GM18870 (cell line): ENCODE data around the gene SQSTM1.

Experiments
- ATAC-seq: cut with Tn5 transposase; IDR thresholded peaks from one replicate; pipeline ENCODE4 v1.9.1; 2021; ENCODE audit warnings: moderate library complexity; ENCODE audit not compliant: unreplicated experiment

SQSTM1 gene

GRCh38 chr5:179794575-179794974, 26.1 kb upstream of the SQSTM1 start:
- no peak for ATAC-seq

DNA sequence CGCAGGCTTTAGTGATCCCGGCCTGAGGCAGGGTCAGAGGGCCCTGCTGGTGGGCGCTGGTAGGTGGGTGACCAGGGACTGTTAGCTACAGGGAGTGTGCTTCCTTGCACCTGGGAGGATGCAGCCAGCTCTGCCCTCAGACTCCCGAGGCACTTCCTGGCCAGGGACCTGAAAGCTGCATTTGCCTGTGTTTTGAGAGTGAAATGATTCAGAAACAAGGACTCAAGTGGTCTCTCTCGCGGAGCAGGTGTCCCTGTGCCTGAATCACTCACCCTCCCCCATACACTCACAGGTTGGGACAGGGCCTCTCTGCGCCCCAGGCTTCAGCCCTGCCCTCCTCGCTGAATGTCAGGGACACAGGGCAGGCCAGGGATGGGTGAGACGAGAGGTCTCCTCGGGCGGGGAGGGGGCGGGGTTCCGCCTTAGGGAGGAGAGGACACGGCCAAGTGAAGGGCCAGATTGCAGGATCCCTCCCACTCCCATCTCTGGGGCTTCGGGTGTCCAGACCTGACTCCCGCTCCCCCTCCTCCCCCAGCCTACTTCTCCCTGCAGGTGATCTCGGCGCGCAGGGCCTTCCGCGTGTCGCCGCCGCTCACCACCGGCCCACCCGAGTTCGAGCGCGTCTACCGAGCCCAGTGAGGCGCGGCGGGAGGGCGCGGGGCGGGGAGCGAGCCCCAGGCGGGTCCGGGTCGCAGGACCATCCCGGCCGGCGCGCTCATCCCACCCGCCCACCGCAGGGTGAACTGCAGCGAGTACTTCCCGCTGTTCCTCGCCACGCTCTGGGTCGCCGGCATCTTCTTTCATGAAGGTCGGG, 25.4 kb upstream of the SQSTM1 start:
- ATAC-seq = no peak

GRCh38 chr5:179795863-179796833, 24.6 kb upstream of the SQSTM1 start:
- peak; percentile 53 for ATAC-seq

DNA sequence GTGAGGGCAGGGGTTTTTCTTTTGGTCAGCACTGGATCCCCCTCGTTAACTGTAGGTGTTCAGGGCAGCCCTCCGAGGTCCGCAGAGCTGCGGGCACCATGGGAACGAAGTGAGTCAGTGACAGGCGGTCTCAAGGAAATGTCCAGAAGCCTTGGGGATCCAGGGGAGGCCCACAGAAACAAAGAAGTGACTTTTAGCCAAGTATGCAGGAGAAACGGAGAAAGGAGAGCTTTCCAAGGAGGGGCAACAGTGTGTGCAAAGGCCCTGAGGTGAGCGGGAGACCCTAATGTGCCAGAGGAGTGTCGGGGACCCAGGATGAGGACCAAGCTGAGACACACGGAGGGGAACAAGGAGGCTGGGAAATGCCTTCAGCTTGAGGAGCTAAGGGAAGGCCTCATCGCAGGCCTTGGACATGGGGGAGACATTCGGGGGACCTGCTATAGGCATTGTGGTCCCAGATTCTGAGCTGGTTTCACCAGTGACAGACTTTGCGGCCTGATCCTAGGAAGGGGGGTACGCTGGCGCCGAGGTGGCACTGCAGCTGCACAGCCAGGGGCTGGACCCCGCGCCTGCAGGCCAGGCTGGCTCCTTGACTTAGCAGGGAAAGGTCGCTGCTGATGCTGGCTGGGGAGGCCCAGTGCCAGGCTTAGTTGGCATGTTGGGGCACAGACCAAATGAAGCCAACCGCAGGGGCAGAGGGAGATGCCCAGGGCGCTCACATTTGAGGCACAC, 23.7 kb upstream of the SQSTM1 start:
- ATAC-seq = no peak

DNA sequence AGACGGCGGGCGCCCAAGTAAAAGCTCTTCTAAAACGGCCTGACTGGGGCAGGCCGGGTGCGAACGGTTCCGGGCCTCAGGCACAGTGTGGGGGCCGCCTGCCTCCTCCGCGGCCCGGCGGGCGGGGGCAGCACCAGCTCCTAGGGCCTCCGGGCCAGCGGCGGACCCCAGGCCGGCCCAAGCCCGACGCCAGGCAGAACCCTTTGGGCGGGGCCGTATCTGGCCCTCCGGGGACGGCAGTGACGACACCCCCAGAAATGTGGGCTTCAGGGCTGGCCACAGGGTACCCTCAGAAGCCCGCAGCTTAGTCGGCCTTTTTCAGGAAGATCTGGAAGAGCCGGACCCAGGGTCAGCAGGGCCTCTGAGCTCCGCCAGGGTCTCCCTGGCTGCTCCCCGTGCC, 23.0 kb upstream of the SQSTM1 start:
- ATAC-seq = no peak

DNA sequence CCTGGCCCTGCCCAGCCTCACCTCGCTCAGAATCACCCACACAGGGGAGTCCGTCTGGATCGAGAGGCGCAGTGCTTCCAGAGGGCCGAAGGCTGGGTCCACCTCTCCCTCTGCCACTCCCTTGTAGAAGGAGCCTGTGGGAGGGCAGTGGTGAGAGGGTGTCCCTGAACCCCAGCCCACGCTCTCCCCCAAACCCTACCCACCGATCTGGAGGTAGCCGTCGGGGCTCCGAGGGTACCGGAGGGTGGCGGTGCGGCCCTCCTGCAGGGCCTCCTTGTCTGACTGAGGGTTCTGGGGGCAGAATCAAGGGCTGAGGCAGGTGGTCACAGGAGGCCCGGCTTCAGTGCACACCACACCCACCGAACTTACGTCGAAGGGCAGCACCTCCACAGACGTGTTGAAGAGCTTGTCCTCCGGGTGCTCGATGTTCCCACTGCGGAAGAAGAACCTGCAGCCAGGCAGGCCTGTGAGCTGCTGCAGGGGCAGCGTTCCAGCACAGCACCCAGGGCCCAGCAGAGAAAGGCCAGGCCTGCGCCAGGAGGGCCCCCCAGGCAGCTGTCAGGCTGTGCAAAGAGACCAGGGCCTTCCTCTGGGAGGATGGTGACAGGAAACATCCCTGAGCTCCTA, 22.4 kb upstream of the SQSTM1 start:
- no peak for ATAC-seq

DNA sequence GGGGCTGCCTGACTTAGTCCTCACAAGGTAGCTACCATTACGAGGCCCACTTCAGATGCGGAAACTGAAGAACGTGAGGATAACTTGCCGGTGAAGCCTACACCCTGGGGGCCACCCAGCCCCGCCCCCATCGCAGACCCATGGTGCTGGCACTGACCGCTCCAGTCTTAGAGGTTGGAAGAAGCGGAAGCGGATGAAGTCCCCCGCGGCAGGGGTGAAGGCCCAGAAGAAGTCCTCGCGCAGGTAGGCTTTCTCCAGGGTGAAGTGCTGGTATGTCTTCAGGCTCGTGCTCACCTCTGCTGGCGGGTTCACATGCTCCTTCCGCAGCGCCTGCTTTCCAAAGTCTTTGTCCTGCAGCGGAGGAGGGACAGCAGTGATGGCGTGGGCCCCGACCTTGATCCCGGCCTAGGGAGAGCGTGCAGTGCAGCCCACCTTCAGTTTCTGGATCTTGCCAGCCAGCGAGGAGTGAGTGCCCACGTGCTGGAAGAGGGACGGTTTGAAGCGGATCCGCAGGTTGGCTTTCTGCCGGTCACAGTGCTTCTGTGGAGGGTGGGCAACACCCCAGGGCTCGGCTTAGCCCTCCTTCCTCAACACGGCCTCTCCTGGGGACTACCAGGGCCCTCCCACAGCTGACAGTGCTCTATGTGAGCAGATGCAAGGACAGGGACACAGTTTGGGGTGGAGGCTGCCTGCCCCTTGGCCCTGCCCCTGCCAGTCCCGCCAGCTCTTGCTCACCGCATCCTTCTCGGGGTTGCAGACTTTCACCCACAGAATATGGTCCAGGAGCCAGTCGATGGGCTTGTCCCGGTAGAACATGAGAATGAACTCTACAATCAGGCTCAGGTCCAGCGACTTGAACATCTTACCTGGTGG, 21.7 kb upstream of the SQSTM1 start:
- ATAC-seq = no peak

DNA sequence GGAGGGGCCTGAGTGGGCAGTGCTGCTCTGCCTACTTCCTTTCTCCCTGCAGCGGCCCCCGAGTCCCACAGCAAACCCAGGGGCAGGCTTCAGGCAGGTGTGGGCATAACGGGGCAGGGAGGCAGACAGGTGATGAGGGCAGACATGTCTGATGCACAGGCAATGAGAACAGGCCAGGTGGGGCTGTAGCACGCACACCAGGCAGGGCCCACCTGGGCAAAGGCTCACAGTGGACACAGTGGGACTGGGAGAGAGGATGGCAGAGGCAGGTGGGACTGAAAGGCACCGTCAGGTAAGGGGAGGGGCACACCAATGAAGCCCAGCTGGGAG, 21.1 kb upstream of the SQSTM1 start:
- no peak for ATAC-seq

DNA sequence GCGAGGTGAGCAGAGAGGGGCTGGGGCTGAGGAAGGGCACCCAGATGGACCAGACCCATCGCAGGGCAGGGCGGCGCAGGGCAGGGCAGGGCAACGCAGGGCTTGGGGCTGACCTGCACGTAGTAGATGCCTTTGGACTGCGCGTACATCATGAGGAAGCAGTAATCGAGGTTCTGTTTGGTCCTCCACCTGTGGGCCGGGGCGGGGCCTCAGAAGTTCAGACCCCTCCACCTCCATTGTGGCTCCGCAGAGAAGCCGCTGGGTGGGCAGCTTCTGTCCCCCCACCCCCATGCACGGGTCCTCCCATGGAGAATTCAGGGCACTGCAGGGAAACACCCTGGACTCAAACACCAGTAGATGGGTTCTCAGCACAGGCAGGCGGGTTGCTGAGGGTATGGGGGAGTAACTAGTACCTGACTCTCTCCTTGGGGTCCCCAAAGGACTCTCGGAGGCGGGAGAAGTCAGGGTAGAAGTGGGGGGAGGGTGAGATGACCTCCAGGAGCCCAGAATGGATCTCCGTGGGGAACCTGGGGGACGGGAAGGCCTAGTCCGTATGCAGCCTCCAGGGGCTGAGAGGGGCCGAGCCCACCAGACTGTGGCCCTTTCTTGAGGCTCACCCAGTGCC, 20.5 kb upstream of the SQSTM1 start:
- no peak for ATAC-seq

GRCh38 chr5:179800696-179801201, 20.0 kb upstream of the SQSTM1 start:
- ATAC-seq = no peak

DNA sequence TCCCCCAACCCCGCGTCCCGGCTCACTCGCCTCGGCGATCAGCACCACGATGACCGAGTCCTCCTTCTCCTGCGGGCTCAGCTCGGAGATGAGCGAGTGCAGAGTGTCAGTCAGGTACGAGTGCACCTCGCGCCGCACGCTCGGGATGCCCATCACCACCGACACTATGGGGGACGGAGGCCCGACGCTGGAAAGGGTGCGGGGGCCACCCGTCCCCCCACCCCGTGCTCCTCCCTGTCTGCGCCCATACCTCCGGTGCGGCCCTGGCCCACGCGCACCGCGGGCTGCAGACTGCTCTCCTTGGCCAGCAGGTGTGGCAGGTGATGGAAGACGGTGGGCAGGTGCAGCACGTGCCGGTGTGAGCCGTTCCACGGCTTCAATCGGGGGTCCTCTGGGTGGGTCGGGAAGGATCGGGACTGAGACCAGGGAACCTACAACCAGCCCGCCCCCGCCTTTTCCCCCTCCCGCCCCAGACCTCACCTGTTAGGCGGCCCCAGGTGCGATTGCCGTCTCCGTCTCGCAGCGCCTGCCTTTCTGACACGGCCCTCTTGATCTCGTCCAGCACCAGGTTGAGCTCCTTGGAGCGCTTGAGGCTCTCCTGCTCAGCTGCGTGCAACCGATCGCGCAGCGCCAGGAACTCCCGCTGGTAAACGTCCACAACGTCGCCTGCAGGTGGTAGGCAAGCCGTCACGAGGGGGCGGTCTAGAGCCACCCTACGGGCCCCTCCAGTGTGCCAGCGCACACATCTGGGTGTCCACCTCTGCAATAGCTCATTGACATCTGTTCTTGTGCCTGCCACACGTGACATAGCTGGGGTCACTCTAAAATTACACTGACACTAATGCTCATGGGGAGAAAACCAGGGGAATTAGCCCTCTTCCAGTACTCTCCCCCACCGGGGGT, 19.1 kb upstream of the SQSTM1 start:
- ATAC-seq = no peak

DNA sequence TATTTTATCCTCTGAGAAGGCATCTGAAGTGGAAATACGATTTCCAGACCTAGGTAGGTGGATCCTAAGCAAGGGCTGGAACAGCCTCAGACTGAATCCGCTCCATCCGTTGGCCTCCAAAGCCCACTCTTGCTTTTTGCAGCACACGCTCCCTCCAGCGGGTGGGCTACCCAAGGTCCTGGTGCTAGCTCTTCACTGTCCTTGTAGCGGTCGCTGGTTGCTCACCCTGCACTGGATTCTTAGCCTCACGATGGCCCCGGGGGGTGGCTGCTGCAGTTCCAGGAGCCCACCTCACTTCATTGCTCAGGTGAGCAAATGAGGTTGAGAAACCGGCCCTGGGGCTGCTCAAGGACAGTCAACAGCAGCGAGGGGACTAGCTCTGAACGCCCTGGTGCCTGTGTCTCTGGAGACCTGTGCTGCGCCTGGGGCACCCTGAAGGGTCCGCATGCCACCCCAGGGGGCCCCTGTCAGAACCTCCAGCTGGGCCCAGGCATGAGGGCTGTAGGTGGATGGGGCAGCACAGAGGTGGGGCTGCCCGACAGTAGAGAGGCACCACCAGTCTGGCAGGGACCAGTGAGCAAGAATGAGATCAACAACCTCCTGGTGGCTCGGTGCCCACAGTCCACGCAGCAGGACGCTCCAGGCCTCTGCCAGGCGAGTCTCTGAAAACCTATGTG, 18.4 kb upstream of the SQSTM1 start:
- ATAC-seq = no peak

DNA sequence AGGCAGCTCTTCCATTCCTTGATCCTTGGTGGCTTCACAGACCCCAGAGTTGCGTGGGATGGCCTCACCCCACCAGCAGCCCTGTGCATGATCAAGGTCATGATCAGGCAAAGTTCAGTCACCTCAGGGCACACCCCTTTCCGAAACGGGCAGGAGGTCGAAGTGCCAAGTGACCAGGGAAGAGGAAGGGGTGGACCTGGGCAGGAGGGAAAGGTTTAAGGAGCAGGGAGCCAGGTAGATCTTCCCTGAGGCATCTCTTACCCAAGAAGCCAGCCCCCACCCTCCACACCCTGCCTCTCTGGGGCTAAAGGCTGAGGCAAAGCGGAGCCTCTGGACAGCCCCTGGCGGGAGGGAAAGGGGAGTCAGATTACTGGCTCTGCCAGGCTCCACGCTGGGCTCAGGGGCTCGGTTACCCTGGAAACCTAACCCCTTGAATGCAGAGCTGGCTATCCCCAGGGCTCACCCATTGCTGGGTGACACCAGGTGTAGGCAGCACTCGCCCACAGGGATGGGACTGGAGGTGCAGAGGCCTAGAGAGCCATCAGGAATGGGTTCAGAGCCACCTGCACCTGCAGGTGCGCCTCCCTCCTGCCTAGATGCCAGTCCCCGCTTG, 17.6 kb upstream of the SQSTM1 start:
- ATAC-seq = no peak

- no peak for ATAC-seq
These were observed 16.8 kb upstream of the SQSTM1 start for GRCh38 chr5:179803651-179804554.

- no peak for ATAC-seq
These were observed 16.2 kb upstream of the SQSTM1 start for GRCh38 chr5:179804555-179804947.

- ATAC-seq = no peak
These were observed 15.6 kb upstream of the SQSTM1 start for GRCh38 chr5:179805070-179805528.
